Left renal pelvis (tissue), 4 donors: ENCODE results near the gene PHF12. TPM values are rescaled to one million over a fixed set of nuclear protein-coding genes. Genes with fewer than 3 reads are reported as not detected.

Experiments
- DNase-seq, 4 donors: peaks; one replicate each; pipeline ENCODE4 v3.0.0-alpha.2; 2013; ENCODE audit warnings: low read depth in 4 of 4, low spot score in 3 of 4
- polyA plus RNA-seq, 4 donors: library from polyadenylated mRNA; unstranded; fragments of 120-200 nt; gene quantifications; one replicate each; pipeline ENCODE4 v1.2.1, GENCODE V29; 2013; ENCODE audit not compliant: insufficient read length in 4 of 4

PHF12 gene
- polyA plus RNA-seq, 4 donors: 38.9 to 52.6 (median 43.7) TPM

DNA sequence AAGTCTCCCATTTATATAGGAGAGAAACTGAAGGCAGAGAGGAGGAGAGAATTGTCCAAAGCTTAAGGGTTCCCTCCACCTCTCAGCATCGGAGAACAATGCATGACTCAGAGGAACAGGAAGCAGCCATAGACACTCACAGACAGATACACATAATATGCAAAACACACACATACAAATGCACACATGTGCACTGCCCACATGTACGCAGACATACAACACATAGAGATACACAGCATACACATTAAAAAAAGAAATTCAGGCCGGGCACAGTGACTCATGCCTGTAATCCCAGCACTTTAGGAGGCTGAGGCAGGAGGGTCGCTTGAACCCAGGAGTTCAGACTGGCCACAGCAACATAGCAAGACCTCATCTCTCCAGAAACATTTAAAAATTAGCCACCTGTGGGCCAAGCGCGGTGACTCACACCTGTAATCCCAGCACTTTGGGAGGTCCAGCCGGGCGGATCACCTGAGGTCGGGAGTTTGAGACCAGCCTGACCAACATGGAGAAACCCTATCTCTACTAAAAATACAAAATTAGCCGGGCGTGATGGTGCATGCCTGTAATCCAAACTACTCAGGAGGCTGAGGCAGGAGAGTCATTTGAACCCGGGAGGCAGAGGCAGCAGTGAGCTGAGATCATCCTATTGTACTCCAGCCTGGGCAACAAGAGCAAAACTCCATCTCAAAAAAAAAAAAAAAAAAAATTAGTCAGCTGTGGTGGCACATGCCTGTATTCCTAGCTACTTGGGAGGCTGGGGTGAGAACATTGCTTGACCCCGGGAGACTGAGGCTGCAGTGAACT is 85.2 kb downstream of the PHF12 start:
- no peak for DNase-seq

DNA sequence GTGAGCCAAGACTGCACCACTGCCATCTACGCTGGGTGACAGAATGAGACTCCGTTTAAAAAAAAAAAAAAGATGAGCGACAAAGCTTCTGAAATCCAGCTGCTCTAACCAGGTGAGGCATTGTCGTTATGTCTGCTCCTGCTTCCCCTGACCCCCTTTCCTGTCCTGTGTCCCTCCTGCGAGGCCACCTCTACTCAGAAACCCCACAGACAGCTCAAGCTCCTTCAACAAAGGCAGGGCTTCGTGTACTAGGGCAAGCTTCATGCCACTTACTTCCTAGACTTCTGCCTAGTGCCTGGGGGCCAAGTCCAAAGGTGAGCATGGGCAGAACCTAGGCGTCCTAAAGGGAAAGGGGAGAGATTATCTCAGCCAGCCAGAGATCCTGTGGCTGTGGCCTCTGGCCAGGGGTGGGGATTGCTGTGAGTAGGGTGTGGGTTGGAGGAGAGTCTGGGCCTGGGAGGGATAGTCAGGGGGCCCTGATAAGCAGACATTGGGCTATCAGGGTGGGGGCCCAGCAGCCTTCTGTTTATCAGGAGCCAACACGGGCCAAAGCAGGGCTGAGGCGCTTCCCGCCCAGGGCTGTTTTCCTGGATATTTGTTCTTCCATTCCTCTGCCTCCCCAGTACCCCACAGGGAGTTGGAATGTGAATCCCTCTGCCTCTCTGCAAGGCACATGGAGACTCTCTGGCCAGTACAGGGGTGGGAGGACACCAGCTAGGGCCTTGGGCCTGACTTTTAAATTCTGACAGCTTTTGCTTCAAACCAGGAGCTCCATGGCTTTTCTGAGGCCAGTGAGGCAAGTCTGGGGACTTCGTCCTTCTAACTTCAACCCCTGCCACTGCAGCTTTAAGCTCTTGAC is 86.1 kb downstream of the PHF12 start:
- no peak for DNase-seq

DNA sequence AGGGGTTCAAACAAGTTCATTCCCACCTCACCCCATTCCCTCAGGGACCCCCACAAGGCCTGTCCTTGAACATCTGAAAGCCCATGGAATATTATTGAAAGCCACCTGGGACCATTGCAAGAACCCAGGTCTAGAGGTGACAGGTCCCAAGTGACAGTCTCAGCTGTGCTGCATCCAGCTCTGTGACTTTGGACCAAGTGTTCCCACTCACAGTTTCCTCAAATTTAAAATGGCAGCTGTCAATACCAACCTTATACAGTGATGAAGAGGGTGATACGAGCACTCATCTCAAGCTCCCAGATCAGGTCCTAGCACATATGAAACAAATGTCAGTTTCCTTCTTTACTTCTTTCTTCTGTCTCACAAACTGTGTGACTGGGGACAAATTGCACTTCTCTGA is 87.4 kb downstream of the PHF12 start:
- DNase-seq: no peak

DNA sequence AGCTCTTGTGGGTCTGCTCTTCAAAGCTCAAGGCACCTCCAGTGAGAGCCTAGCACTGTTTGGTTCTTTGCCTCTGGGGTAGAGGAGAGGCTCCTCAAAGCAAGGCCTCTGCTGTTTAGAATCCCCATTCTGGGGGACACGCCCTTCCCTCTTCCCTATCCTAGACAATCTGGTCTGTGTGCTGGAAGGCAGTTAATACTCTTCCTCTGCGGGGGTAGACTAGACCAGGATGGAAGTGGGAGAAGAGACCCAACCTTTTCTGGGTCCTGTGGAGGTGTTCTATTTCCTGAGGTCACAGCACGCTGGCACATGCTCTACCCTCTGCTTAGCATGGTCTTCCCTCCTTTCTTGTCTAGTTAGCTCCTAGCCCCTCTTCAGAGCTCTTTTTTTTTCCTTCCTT is 88.8 kb downstream of the PHF12 start:
- no peak for DNase-seq

DNA sequence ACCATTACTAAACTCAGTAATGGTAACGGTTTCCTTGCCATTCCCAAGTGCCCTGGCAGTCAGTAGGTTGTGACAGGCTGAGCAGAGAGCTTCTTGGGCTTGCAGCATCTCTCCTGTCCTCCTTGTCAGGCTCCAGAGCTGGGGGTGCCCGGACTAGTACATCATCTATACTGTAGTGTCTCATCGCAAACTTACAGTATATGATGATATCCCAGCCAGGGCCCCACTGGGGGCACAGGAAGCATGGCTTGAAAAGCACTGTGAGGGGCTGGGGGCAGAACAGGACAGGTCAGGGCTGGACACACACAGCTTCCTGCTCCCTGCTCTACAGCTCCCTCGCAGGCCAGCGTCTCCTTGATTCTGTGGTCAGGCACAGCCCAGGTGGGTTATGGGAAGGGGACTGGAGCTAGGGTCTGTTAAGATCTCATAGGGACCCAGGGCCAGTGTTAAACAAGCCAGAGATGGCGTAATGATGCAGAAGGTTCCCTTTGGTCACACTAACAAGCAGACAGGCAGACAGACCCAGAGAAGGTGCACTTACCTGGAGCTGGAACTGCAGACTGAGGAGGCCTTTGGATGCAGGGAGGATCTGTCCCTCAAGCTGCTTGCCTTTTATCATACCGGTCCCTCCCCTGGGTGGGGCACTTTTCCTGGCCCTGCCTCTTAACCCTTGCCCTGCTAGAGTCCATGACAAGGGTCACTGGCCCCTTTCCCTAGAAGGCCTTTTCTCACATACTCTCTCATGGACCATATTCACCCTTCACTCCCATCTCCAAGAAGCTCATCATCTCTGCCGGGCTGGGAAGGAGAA is 89.7 kb downstream of the PHF12 start:
- DNase-seq: no peak

DNA sequence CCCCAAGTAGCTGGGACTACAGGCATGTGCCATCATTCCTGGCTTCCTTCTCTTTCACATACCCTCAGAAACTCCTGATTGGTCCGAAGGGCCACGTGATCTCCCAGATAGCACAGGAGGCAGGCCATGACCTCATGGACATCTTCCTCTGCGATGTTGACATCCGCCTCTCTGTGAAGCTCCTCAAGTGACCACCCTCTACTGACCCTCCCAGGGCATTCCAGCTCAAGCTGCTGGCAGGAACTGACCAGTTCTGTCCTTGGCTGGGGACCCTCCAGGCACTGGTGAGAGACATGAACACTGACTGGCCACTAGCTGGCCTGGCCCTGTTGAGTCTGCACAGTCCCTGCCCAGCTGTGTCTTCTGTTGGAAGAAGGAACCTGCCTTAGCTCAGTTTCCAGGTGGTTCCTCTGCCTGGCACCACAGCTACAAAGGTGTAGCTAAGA is 90.9 kb downstream of the PHF12 start:
- no peak for DNase-seq

DNA sequence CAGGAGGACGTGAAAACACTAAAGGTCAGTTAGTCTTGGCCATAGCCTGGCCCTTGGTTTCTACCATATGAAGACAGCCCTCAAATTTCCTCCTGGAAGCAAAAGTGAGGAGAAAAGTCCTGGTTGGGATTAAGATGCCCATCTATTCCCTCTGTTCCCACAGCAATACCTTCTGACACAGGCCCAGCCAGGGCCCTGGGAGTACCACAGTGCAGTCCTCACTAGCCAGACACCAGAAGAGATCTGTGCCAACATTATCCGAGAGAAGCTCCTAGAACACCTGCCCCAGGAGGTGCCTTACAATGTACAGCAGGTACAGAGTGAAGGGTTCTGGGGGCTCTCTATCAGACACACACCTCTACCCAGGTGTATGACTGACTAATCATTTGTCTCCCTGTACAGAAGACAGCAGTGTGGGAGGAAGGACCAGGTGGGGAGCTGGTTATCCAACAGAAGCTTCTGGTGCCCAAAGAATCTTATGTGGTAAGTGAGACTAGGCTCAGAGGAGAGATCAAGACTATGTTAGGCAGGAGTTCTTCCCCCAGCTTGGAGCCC is 92.4 kb downstream of the PHF12 start:
- DNase-seq: no peak

DNA sequence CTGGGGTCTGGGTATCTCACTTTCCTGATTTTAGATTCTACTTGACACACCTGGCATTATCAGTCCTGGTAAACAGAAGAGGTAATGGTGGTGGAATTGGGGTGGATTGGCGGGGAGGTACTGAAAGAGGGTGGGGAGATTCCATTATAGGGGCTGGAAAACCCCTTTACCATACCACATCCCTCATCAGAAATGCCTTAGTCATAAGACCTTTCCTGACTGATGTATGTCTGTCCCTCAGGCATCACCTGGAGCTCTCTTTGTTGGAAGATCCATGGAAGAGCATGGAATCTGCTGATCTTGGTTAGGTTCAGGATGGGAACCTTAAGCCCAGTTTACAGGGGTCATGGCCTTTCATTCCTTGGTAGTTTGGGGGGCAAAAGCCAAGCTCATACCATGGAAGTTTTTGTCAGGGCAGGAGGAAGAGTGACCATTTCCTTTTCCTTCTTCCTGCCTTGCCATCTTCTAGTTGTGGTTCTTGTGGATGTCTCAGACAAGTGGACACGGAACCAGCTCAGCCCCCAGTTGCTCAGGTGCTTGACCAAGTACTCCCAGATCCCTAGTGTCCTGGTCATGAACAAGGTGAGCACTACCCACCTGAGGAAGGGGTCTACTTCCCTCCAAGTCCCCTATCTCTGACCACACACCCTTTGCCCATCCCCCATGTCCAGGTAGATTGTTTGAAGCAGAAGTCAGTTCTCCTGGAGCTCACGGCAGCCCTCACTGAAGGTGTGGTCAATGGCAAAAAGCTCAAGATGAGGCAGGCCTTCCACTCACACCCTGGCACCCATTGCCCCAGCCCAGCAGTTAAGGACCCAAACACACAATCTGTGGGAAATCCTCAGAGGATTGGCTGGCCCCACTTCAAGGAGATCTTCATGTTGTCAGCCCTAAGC is 93.2 kb downstream of the PHF12 start:
- DNase-seq: no peak

DNA sequence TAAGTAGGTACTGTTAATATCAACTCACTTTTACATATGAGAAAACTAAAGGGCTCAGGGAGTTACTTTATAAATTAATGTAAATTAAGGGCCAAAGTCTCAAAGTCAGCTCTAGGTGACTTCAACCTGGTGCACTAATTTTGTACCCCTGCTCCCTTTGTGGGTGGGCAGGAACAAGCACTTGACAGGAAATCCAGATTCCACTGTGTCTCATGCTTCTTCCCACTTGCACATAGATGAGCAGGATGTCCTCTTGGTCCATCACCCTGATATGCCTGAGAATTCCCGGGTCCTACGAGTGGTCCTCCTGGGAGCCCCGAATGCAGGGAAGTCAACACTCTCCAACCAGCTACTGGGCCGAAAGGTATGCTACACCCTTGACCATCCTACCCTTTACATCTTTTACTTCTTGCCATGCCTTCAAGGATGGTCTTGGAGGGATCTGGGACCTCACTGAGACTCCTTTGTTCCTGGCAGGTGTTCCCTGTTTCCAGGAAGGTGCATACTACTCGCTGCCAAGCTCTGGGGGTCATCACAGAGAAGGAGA is 95.2 kb downstream of the PHF12 start:
- DNase-seq: no peak

DNA sequence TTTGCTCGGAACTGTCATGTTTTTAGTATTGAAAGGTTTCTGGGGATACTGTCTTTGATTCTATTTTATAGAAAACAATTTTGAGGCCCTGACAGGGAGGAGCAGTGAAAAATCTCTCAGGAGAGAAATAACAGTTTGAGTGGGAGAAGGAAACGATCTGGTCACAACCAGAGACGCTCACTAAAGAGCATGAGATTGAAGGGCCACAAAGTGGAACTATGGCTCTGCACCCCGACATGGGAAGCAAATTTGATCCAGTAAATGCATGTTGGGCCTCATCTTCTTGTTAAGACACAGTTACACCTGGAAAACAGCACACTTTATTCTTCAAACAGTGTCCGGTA is 96.0 kb downstream of the PHF12 start:
- no peak for DNase-seq

Other genes starting within 250 kb of the PHF12 start
- gene PROCA1, start 239.6 kb downstream of the PHF12 start, polyA plus RNA-seq: 1 to 10 TPM; 4.5 to 7.8 (median 7.3) TPM
- gene RAB34, start 233.7 kb downstream of the PHF12 start, polyA plus RNA-seq: 100 to 1,000 TPM; 179 to 191 (median 185) TPM
- gene RPL23A, start 231.5 kb downstream of the PHF12 start, polyA plus RNA-seq: 1,000 to 10,000 TPM in 2 of 4 donors, 100 to 1,000 TPM in 2; 896 to 1,307 (median 1,003) TPM
- gene TLCD1, start 225.3 kb downstream of the PHF12 start, polyA plus RNA-seq: 10 to 100 TPM in 3 of 4 donors, 1 to 10 TPM in 1; 2.9 to 18.8 (median 16.3) TPM
- gene NEK8, start 222.7 kb downstream of the PHF12 start, polyA plus RNA-seq: 10 to 100 TPM in 1 of 4 donors, 1 to 10 TPM in 3; 2.8 to 13.2 (median 7.2) TPM
- 100 to 1,000 TPM in 3 of 4 donors, 10 to 100 TPM in 1; 72.1 to 163 (median 109) TPM for gene TRAF4, start 207.5 kb downstream of the PHF12 start, polyA plus RNA-seq
- 10 to 100 TPM; 14.8 to 23.8 (median 21.6) TPM for gene FAM222B, start 108.7 kb downstream of the PHF12 start, polyA plus RNA-seq
- gene ERAL1, start 96.5 kb downstream of the PHF12 start, polyA plus RNA-seq: 10 to 100 TPM; 50.1 to 71.3 (median 69.9) TPM
- 100 to 1,000 TPM in 1 of 4 donors, 10 to 100 TPM in 3; 43.8 to 106 (median 78.5) TPM for gene FLOT2, start 53.8 kb downstream of the PHF12 start, polyA plus RNA-seq
- gene DHRS13, start 48.4 kb downstream of the PHF12 start, polyA plus RNA-seq: 10 to 100 TPM in 3 of 4 donors, 1 to 10 TPM in 1; 6.6 to 17.9 (median 12.4) TPM
- gene SEZ6, start 54.5 kb upstream of the PHF12 start, polyA plus RNA-seq: 1 to 10 TPM in 1 of 4 donors, under 1 TPM in 3; 0.29 to 1.3 (median 0.47) TPM
- gene PIPOX, start 91.6 kb upstream of the PHF12 start, polyA plus RNA-seq: 10 to 100 TPM in 1 of 4 donors, 1 to 10 TPM in 3; 2.4 to 10.6 (median 5.5) TPM
- 10 to 100 TPM; 28.7 to 52.8 (median 38.9) TPM for gene MYO18A, start 228.9 kb upstream of the PHF12 start, polyA plus RNA-seq